Measurements from ENCODE around the gene CDK5.

GRCh38 chr7:151076863-151077704 lies 19.4 kb upstream of the CDK5 start:
- TF ChIP-seq CTCF (IDR thresholded peaks at IDR 0.05 in 8 of 11, conservative IDR thresholded peaks at IDR 0.05 in 3 of 11) (peak in 1 of 11 experiments; percentile 9), POLR2A (IDR thresholded peaks at IDR 0.05) (no peak), POLR2AphosphoS5 (IDR thresholded peaks at IDR 0.05) (peak; percentile 29 to 77 (median 56))

Measured in spleen (tissue), 7 donors.